HS-5 (cell line): ENCODE results near the gene SPATA7.

Experiments
- DNase-seq: peaks from one replicate; pipeline ENCODE4 v3.0.0-alpha.2; 2012; ENCODE audit warnings: low read depth

Gene SPATA7

GRCh38 chr14:88482524-88482923 is 97.1 kb downstream of the SPATA7 start:
- DNase-seq = no peak
